ENCODE data around the gene CBLB. TPM values are rescaled to one million over a fixed set of nuclear protein-coding genes. Genes with fewer than 3 reads are reported as not detected.

The CBLB gene
- total RNA-seq, 4 donors from 2014 or later: 91.2 to 173 (median 158) TPM

DNA sequence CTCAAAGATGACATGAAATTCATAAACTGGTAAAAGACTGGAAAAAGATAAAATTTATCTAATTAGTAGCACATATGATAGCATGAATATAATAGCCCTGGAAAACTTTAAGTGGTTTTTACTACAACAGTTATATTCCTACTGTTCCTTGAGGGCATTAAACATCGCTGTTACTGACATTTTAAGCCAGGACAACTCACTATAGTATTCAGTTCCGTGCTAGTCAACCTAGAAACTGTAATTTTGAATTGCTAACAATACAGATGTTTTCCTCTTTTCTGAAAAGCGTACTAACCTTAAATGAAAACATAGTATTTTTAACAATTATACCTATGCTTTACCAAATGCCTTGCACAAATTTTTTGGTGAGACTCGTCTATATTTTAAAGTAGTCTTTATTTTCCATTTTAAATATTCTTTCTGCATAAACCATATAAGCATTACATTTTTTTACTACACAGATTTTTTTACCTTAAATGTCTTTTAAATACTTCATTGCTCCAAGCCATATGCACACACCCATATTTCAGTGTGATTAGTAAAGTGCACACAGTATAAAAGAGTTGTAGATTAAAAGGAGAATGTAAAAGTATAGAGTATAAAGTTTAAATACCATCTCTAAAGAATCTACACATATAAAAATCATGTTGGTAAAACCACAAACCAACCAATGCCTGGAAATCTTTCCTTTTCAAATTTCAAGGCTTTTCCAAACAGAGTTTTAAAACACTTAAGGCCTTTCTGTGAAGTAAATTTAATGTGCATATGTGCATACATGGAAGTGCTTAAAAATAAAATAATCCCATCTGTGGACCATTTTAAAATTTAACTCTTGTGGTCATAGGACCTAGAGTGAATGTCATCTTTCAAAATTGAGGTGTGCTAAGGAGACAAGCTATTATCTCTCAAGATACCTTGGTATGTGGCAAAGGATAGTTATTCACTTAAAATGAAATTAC, 20.1 kb upstream of the CBLB start:
- TF ChIP-seq, protein P1, sequence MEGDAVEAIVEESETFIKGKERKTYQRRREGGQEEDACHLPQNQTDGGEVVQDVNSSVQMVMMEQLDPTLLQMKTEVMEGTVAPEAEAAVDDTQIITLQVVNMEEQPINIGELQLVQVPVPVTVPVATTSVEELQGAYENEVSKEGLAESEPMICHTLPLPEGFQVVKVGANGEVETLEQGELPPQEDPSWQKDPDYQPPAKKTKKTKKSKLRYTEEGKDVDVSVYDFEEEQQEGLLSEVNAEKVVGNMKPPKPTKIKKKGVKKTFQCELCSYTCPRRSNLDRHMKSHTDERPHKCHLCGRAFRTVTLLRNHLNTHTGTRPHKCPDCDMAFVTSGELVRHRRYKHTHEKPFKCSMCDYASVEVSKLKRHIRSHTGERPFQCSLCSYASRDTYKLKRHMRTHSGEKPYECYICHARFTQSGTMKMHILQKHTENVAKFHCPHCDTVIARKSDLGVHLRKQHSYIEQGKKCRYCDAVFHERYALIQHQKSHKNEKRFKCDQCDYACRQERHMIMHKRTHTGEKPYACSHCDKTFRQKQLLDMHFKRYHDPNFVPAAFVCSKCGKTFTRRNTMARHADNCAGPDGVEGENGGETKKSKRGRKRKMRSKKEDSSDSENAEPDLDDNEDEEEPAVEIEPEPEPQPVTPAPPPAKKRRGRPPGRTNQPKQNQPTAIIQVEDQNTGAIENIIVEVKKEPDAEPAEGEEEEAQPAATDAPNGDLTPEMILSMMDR (IDR thresholded peaks at IDR 0.05; ENCODE audit: low read depth): no peak

DNA sequence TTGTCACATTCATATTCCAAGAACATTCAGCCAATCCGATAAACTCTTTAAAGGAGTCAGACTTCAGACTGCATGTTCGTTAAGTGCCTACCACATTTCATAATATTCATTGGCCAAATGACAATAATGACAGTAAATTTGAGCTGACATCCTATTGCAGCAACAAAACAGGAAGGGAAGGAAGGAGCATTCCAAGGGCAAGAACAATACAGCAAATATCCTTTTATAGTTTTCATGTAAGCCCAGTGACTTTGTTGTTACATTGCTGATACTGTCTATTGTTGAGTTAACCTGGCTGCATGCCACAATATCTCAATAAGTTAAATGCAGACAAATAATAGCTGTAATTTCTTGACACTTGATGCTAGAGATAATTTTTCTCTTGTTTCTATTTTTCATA, 16.4 kb upstream of the CBLB start:
- TF ChIP-seq, protein P1 (IDR thresholded peaks at IDR 0.05; ENCODE audit: low read depth): no peak

DNA sequence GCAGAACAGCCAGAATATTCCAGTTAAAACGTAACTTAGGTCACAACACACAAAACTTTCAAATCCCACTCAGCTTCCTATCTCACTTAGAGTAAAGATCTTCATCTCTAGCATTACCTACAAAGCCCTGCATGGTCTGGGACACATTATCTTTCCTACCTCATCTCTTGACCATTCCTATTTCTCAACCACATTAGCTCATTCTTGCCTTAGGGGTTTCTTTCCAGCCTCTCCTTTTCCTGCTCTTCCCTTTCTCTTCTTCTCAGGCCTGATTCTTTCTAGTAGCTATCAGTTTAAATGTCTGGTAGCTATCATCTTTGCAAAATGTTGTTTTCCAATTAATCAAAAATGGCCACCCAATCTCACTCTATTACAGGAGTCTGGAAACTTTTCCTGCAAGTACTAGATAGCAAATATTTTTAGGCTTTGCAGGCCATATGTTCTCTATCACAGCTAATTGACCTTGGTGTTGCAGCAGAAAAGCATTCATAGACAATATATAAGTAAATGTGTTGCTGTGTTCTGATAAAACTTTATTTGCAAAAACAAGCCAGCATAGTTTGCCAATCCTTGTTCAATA, 15.1 kb upstream of the CBLB start:
- TF ChIP-seq, protein P1 (IDR thresholded peaks at IDR 0.05; ENCODE audit: low read depth): no peak

DNA sequence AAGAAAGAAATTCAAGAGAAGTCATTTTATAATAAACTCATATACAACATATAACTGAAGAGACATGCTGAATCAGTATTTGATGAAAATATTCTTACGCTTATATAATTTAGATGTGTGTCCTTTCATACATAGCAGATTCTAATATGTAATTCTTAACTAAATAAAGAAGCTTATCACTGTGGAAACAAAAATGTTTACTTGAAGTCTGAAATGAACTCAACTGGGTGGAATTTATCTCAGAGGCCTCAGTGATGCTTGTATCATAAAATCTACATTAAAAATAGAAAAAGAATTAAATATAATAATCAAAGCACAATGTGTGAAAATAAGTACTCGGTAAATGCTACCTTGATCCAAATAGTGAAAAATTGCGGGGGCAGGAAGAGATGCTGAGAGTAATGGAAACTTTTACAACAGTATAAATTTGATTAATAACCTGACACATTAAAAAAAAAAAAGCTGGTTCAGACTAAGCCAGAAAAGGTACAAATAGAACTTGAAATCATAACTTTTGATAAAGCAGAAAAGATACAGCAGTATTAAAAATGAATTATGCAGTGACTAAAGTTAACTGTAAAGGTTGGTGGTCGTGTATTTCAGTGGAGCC, 12.0 kb upstream of the CBLB start:
- TF ChIP-seq, protein P1 (IDR thresholded peaks at IDR 0.05; ENCODE audit: low read depth): no peak

DNA sequence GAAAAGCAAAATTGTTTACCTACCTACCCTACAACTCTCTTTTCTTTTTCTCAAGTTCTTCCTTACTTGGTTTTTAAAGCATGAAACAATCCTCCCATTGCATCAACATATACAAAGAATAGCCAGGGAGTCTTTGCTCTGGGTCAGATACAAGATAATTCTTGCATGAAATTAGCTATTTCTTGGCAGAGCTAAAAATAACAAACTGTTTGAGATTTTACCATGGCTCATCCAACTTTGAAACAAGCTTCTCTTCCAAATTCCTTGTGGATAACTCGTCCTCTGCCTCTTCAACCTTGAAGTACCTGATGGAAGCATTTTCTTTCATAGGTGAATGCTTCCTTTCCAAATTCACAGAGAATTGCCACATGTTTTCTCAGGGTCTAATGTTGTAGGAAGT, 9.2 kb upstream of the CBLB start:
- TF ChIP-seq, protein P1 (IDR thresholded peaks at IDR 0.05; ENCODE audit: low read depth): no peak

DNA sequence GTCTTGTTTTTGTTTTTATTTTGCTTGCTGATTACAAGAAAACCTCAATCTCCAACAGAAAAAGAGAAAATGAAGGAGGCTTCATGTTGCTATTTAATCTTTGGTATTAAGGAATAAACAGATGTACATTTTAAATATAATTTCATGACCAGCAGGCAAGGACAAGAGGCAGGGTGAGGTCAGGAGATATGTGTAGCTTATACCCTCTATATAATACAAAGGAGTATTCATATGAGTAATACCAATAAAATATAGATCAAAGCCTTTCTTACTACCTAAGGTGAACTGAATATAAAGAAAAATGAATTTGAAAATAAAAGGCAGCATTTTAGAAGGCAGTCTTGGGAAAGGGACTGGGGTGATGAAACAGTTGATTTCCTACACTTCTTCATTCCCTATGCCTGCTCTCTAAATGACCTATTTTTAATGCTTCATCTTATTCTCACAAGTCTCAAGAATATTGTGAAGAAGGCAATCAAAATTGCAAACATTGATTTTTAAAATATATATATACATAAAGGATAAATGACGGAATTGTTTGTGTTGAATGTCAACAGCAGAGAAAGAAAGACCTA, 8.6 kb upstream of the CBLB start:
- TF ChIP-seq, protein P1 (IDR thresholded peaks at IDR 0.05; ENCODE audit: low read depth): no peak
